DND-41 (cell line): Measurements from ENCODE around the gene CYP27A1.

Source experiments
- CTCF ChIP-seq: IDR thresholded peaks from 2 replicates; pipeline ENCODE4 v1.5.1; 2012; ENCODE audit warnings: borderline replicate concordance, low read length, moderate library complexity, mild to moderate bottlenecking; ENCODE audit not compliant: poor library complexity, severe bottlenecking; ENCODE audit errors: extremely low read depth
- EZH2 ChIP-seq: IDR thresholded peaks from 3 replicates; pipeline ENCODE4 v1.6.1; 2012; ENCODE audit warnings: borderline replicate concordance, low read depth, mild to moderate bottlenecking, moderate library complexity, low read length, inconsistent platforms; ENCODE audit not compliant: severe bottlenecking

- TF ChIP-seq CTCF (no peak), EZH2 (no peak)
These were observed 26.8 kb upstream of the CYP27A1 start for GRCh38 chr2:218755198-218755566.
